HG03025 (cell line): ENCODE results near the gene ADAMTS4.

Source experiments
- ATAC-seq: cut with Tn5 transposase; IDR thresholded peaks from one replicate; pipeline ENCODE4 v1.9.1; 2021; ENCODE audit warnings: mild to moderate bottlenecking, moderate library complexity; ENCODE audit not compliant: unreplicated experiment, low FRiP score

Gene ADAMTS4

GRCh38 chr1:161219078-161219892 is 20.4 kb upstream of the ADAMTS4 start:
- ATAC-seq, result no peak

DNA sequence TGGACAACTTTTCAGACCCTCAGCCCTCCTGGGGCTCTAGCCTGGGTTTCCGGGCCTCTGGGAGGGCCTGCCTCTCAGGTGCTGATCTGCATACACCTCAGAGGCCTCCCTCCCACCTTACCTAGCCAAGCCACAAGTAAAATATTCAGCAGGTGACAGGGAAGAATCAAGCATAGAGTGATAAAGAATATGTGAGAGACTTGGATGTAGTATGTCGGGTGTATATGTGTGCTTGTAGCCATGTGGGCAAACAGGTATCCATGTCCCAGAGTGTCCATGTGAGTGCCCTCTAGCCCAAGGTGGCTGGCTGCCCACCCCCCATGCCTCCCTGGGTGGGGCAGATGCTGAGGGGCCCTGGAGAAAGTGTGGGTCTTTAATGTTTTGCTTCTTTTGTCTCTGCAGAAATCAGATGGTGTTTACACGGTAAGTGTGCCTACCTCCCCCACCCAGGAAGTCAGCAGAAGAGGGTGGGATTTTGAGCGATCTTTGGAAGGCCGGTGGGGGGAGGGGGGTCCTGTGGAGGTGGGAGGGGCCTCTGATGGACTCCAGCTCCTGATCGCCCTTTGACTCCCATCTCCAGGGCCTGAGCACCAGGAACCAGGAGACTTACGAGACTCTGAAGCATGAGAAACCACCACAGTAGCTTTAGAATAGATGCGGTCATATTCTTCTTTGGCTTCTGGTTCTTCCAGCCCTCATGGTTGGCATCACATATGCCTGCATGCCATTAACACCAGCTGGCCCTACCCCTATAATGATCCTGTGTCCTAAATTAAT is 19.6 kb upstream of the ADAMTS4 start:
- no peak for ATAC-seq

GRCh38 chr1:161217831-161218230 is 19.0 kb upstream of the ADAMTS4 start:
- ATAC-seq, result no peak

- no peak for ATAC-seq
Measured at GRCh38 chr1:161216945-161217712, 18.3 kb upstream of the ADAMTS4 start.

GRCh38 chr1:161215076-161215475 is 16.2 kb upstream of the ADAMTS4 start, which contains the start of gene FCER1G:
TSS of gene FCER1G (plus strand) at chr1:161215295. CDS start at chr1:161215322, 27 bp downstream.
- ATAC-seq, result no peak

- ATAC-seq, result no peak
Measured at GRCh38 chr1:161214369-161214768, 15.5 kb upstream of the ADAMTS4 start.

GRCh38 chr1:161209790-161210409 is 11.0 kb upstream of the ADAMTS4 start:
- no peak for ATAC-seq

GRCh38 chr1:161207173-161207572 is 8.3 kb upstream of the ADAMTS4 start:
- no peak for ATAC-seq

GRCh38 chr1:161206411-161207140 is 7.7 kb upstream of the ADAMTS4 start:
- ATAC-seq, result no peak

DNA sequence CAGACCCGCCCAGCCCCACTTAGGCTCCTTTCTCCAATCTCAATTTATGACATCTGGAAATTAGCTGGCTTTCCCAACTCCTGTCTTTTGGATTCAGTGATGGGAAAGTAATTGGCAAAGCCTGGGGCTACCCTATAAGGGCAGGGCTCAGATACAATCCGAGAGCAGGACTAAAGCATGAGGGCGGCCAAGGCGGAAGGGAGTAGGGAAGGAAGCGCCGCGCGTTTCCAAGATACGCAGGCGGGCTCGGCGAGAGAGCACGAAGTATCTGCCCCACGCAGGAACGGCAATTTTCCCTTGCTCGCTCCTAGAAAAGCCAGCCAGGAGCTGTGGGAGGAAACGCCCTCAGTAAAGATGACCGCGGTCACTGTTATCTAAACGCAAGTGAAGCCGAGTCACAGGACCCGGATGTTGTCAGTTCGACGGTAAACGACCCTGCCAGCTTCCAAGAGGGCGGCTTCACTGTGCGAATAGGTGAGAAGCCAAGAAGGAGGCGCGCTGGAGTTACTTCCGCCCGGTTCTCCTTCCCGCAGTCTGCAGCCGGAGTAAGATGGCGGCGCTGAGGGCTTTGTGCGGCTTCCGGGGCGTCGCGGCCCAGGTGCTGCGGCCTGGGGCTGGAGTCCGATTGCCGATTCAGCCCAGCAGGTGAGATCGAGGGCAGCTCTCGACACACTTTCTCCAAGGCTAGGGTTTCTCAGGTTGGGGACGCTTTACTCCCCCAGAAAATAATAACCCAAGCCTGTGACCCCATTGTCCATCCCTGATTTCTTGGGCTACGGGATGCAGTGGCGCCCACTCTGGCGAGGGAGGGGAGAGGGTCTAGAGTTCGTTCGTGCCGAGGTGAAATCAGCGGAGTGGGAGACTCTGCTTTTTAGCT is 3.2 kb upstream of the ADAMTS4 start, which contains the start of gene NDUFS2:
NDUFS2 (plus strand) TSS at position 532 of the 877 bp plus-strand sequence; CDS start at position 551, 19 bp downstream.
- peak; percentile 97 for ATAC-seq

GRCh38 chr1:161200992-161201835 is 2.4 kb upstream of the ADAMTS4 start:
- ATAC-seq, result no peak

GRCh38 chr1:161200421-161200991 is 1.7 kb upstream of the ADAMTS4 start:
- ATAC-seq, result no peak

GRCh38 chr1:161199506-161200139 is 769 bp upstream of the ADAMTS4 start:
- ATAC-seq, result no peak

- ATAC-seq, result no peak
Measured at GRCh38 chr1:161198194-161198896, 509 bp downstream of the ADAMTS4 start.

DNA sequence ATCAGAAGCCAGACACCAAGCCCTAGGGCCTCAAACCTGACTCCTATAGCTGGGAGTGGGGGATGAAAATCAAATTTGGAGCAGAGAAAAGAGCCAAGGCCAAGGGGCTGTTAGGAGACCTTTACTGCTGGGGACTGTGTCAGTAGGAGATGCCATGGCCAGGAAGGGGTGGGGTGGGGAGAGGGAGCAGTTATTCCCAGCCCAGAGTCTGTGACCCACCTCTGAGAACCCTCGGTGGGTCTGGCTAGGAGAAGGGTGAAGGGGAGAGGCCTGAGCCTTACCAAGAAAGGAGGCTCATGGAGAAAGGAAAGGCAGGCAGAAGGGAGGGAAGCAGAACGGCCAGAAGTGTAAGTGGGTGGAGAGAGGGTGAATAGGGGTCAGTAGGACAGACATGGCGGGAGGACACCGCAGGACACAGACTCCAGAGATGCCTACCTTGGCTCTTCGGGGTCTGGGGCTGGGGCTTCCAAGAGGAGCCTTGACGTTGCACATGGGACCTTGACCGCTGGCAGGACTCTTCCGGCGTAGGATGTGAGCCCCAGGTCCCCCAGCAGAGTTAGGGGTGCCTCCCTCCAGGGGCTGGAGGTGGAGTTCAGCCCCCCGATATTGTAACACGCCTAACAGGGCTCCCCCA is 1.2 kb downstream of the ADAMTS4 start:
- ATAC-seq, result no peak
